ENCODE data around the gene CYB5D1.

DNA sequence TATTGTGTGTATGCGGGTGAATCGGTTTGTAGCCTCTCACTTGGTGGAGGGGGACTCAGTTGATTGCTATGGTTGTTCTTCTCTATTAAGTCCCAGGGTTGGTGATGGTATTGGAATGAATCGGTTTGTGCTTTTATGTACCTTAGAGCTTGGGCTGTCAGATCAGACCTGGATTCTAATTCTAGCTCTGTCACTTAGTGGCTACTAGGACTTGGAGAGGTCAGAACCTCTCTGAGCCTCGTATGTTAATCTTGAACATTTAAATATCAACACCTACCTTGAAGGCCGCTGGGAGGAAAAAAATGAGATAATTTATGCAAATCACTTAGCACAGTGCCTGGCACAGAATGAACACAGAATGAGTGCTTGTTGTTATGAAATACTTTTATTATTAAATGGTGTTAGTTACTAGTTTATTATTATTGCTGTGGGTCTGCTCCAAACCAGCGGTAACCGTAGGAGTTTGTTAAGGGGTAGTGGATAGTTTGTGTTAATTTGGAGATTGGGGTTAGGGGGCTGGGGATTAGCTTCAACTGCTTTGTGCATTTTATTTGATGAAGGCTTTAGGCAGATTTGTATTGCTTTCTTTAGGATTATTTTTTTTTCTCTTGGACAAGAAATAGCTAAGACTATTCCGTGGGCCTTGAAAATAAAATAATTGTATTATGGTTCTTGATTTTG lies 20.3 kb upstream of the CYB5D1 start:
- TF ChIP-seq, protein P1, sequence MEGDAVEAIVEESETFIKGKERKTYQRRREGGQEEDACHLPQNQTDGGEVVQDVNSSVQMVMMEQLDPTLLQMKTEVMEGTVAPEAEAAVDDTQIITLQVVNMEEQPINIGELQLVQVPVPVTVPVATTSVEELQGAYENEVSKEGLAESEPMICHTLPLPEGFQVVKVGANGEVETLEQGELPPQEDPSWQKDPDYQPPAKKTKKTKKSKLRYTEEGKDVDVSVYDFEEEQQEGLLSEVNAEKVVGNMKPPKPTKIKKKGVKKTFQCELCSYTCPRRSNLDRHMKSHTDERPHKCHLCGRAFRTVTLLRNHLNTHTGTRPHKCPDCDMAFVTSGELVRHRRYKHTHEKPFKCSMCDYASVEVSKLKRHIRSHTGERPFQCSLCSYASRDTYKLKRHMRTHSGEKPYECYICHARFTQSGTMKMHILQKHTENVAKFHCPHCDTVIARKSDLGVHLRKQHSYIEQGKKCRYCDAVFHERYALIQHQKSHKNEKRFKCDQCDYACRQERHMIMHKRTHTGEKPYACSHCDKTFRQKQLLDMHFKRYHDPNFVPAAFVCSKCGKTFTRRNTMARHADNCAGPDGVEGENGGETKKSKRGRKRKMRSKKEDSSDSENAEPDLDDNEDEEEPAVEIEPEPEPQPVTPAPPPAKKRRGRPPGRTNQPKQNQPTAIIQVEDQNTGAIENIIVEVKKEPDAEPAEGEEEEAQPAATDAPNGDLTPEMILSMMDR (IDR thresholded peaks at IDR 0.05), result no peak
- no peak for TF ChIP-seq POLR2A (IDR thresholded peaks at IDR 0.05)
